ENCODE results near the gene PCMTD2.
A peak's percentile ranks its signal among the peaks of the same experiment; 100 is the strongest.

PCMTD2 gene

DNA sequence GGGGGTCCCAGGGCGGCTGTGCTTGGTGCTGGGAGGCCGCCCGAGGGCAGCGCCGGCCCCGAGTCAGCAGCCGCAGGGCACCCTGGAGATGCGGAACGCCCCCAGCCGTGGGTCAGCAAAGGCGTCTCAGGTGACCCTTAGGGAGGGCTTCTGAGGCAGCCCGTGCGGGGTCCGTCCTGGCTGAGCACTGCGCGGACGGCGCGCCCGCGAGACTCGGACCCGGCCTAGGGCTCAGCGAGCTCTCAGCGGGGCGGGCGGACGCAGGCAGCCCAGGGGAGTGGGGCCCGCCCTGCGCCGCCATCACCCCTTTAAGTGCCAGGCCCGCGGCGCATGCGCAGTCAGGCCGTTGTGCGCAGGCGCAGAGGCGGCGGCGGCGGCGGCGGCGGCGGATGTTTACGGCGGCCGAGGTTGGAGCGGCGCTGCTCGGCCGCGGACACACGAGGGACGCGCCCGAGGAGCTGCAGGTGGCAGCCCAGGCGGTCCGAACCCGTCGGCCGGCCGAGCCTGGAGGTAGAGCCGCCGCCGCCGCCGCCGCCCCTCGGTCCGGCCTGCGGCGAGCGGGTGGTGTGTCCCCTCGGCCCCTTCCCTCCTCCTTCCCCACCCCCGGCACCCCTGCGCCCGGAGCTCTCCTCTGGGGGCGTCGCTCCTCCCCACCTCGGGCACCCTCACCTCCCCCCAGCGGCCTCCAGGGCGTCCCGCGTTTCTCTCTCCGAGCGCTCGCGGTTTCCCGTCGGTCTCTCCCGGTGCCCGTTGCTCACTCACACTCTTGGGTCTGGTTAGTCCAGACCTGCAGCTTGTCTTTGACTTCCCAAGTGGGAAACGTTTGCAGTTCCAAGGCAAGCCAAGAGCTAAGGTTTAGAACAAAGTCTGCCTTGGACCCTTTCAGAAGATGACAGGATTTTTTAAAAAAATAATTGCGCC lies at the start of gene PCMTD2:
Gene PCMTD2 (plus strand): TSS at position 388 of the 921 bp plus-strand sequence. CDS start 4,218 bp downstream, outside the sequence.
- peak; percentile 85 for DNase-seq (ENCODE audit: low read depth)
- H3K4me3 ChIP-seq (ENCODE audit: low read length), result peak within 1 kb of the TSS; percentile 81
- TF ChIP-seq, protein P1, sequence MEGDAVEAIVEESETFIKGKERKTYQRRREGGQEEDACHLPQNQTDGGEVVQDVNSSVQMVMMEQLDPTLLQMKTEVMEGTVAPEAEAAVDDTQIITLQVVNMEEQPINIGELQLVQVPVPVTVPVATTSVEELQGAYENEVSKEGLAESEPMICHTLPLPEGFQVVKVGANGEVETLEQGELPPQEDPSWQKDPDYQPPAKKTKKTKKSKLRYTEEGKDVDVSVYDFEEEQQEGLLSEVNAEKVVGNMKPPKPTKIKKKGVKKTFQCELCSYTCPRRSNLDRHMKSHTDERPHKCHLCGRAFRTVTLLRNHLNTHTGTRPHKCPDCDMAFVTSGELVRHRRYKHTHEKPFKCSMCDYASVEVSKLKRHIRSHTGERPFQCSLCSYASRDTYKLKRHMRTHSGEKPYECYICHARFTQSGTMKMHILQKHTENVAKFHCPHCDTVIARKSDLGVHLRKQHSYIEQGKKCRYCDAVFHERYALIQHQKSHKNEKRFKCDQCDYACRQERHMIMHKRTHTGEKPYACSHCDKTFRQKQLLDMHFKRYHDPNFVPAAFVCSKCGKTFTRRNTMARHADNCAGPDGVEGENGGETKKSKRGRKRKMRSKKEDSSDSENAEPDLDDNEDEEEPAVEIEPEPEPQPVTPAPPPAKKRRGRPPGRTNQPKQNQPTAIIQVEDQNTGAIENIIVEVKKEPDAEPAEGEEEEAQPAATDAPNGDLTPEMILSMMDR (IDR thresholded peaks at IDR 0.05; ENCODE audit: insufficient read depth, low read depth, low read length, missing control alignments), result no peak

DNA sequence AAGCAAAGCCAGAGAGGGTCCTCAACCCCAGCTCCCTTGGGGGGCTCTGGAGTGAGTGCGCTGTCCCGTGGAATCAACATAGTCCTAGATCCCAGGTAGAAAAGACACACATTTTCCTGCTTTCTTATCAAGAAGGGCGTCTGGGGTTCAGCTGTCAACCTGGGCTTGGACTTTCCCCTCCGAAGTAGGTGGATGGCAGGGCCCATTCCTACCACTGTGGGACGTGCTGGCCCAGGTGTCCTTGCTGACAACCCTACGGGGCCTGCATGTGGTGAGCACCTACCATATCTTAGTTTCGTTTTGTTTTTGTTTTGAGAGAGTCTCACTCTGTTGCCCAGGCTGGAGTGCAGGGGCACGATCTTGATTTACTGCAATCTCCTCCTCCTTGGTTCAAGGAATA lies 48.9 kb upstream of the PCMTD2 start:
- H3K4me3 ChIP-seq (ENCODE audit: low read length), result no peak overlapping the region
- TF ChIP-seq, protein P1 (IDR thresholded peaks at IDR 0.05; ENCODE audit: insufficient read depth, low read depth, low read length, missing control alignments), result no peak
- no peak for DNase-seq (ENCODE audit: low read depth)

DNA sequence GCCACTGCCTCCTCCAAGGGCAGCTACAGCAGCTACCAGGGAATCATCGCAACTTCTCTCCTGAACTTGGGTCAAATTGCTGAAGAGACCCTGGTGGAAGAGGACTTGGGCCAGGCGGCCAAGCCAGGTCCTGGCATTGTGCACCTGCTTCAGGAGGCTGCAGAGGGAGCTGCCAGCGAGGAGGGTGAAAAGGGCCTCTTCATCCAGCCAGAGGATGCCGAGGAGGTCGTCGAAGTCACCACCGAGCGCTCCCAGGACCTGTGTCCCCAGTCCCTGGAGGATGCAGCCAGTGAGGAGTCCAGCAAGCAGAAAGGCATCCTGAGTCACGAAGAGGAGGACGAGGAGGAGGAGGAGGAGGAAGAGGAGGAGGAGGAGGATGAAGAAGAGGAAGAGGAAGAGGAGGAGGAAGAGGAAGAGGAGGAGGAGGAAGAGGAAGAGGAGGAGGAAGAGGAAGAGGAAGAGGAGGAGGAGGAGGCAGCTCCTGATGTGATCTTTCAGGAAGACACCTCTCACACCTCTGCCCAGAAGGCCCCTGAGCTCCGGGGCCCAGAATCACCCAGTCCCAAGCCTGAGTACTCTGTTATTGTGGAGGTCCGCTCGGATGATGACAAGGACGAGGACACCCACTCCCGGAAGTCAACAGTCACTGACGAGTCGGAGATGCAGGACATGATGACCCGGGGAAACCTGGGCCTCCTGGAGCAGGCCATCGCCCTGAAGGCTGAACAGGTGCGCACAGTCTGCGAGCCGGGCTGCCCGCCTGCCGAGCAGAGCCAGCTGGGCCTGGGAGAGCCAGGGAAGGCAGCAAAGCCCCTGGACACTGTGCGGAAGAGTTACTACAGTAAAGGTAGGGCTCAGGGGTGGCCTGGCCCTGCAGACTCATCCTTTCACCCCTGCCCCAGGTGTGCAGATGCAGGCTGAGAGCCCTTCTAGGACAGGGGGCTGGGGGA lies 47.6 kb upstream of the PCMTD2 start:
- TF ChIP-seq, protein P1 (IDR thresholded peaks at IDR 0.05; ENCODE audit: insufficient read depth, low read depth, low read length, missing control alignments), result no peak
- H3K4me3 ChIP-seq (ENCODE audit: low read length), result no peak overlapping the region
- DNase-seq (ENCODE audit: low read depth), result no peak

DNA sequence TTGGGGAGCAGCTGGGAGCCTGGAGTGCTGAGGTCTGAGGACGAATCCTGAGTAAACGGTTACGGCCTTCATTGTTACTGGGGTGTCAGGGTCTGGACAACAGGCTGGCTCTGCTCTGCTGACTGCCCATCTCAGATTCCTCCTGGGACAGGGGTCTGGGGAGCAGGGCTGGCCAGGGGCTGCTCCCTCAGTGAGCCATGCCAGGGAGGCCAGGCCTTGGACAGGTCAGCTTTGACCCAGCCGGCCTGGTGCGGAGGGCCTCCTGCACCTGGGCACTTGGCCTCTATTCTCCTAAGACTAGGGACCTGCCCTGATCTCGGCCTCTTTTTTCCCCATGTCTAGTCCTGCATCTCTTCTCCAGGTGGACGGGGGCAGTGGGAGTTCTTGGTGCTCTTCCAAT lies 46.4 kb upstream of the PCMTD2 start:
- TF ChIP-seq, protein P1 (IDR thresholded peaks at IDR 0.05; ENCODE audit: insufficient read depth, low read depth, low read length, missing control alignments), result no peak
- H3K4me3 ChIP-seq (ENCODE audit: low read length), result no peak overlapping the region
- DNase-seq (ENCODE audit: low read depth), result no peak

DNA sequence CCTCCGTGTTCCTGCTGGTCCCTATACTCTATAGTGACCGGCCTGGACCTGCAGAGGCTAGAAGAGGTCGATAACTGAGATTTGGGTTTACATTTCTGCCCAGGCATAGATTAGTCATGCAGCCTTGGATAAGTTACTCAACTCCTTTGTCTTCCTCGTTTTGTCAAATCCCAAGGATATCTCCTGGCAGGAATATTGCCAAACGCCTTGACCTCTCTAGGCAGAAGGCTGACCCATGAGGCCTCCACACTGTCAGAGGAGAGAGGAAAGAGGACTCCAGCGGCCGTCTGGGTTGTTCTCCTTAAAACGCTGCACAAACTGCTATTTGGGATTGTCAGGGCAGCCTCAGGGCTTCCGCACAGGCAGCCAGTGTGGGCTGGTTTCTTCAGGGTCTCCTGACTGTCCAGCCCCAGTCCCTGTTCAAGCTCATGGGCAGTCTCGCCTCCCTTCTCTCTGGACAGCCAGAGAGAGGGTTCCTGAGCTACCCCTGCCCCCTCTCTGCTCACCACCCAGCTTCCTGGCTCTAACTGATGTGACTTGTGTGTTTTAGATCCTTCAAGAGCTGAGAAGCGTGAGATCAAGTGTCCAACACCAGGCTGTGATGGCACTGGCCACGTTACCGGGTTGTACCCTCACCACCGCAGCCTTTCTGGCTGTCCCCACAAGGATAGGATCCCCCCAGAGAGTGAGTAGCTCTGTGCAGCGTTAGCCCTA lies 44.7 kb upstream of the PCMTD2 start:
- DNase-seq (ENCODE audit: low read depth), result peak; percentile 29
- H3K4me3 ChIP-seq (ENCODE audit: low read length), result no peak overlapping the region
- TF ChIP-seq, protein P1 (IDR thresholded peaks at IDR 0.05; ENCODE audit: insufficient read depth, low read depth, low read length, missing control alignments), result no peak

DNA sequence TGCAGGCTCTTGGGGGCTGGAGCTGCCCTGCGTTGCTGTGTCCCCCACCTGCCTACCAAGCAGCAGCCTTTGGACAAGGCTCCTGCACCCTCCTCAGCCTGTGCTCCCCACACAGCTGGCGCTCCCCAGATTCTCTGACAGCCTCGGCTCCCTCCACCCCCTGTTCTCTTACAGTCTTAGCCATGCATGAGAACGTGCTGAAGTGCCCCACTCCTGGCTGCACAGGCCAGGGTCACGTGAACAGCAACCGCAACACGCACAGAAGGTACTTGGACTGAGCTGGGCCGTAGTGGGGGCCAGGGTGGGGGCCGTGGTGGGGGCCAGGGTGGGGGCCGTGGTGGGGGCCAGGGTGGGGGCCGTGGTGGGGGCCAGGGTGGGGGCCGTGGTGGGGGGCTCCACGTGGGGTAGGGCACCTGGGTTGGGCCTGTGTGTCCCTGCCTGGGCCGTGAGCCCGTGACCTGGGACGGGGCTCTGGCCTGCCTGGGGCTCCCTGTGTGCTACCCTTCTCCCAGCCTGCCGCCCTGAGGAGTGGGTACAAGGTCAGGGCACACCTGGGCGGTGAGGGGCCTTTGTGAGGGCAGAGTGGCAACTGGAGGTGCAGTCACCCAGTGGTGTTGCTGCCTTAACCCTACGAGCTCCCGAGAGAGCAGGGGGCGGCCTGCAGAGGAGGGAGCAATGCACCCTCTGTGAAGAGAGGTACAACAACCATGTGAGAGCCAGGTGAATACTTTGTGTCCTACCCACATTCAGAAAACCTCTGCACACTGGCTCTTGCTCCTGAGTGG lies 43.5 kb upstream of the PCMTD2 start:
- H3K4me3 ChIP-seq (ENCODE audit: low read length), result no peak overlapping the region
- TF ChIP-seq, protein P1 (IDR thresholded peaks at IDR 0.05; ENCODE audit: insufficient read depth, low read depth, low read length, missing control alignments), result no peak
- DNase-seq (ENCODE audit: low read depth), result no peak
